Posterior vena cava (tissue), 2 donors: ENCODE measurements around the gene ZNF529. TPM values are rescaled to one million over a fixed set of nuclear protein-coding genes. Genes with fewer than 3 reads are reported as not detected.
"Not testable (repeated sequence)": the region's sequence is repeated elsewhere in the genome, so short reads cannot be mapped to it uniquely, and the experiment has no call there.

ENCODE experiments used
- DNase-seq: peaks from one replicate; pipeline ENCODE4 v3.0.0-alpha.2; 2020; ENCODE audit warnings: low spot score
- intact Hi-C, 2 donors: fragments of 100-400 bp; cut with DNase I; formaldehyde crosslinking; loops; one replicate each; pipeline versions ENCODE4 v1.14.1 to v1.14.2; 2022 to 2023
- long read RNA-seq, 2 donors: library from polyadenylated mRNA; unstranded; transcript quantifications; one replicate each; pipeline ENCODE4 v2.0.0, GENCODE V29; 2020 to 2021
- total RNA-seq, 2 donors: library from RNA; stranded (reverse); fragmentation: NEBNext Ultra II Directional; extraction: Animal tissue kit (Norgen Biotek cat#: 25700); gene quantifications; one replicate each; pipeline ENCODE4 v1.2.1, GENCODE V29; 2021
- donor health status: DM: yes; HTN: yes; CAD: no.
- donor health status: DM: yes; HTN: yes; CAD: no.

The ZNF529 gene
- total RNA-seq, result 10 to 100 TPM; 13.9 to 15.9 TPM
- long read RNA-seq, donor 1, partial matches to known transcripts, result 0 of 2 reads
- long read RNA-seq, donor 1, other reads (novel, unspliced or antisense), result 2 of 2 reads
- long read RNA-seq, donor 2, partial matches to known transcripts, result 1 of 1 reads
- long read RNA-seq, donor 2, other reads (novel, unspliced or antisense), result 0 of 1 reads

- peak; percentile 96 for DNase-seq
- intact Hi-C loops, result no loop called here
Observed at GRCh38 chr19:36573020-36573894, at the start of gene ZNF529. Gene ZNF529 (minus strand): TSS chr19:36573292. CDS start chr19:36572346, 946 bp downstream.

GRCh38 chr19:36605877-36606478 is 32.9 kb upstream of the ZNF529 start:
- no peak for DNase-seq

GRCh38 chr19:36605101-36605876 is 32.2 kb upstream of the ZNF529 start, which contains the start of gene ZNF382:
Gene ZNF382 (plus strand): TSS chr19:36605313. CDS start chr19:36609915, 4,602 bp downstream.
- intact Hi-C loops, result no loop called here

More at GRCh38 chr19:36605877-36606478, 32.9 kb upstream of the ZNF529 start:
- intact Hi-C loops, result no loop called here

GRCh38 chr19:36604656-36605100 is 31.6 kb upstream of the ZNF529 start:
- intact Hi-C loops, result no loop called here
- DNase-seq, result no peak

More at GRCh38 chr19:36605101-36605876, 32.2 kb upstream of the ZNF529 start, which contains the start of gene ZNF382:
- peak; percentile 93 for DNase-seq

- DNase-seq, intact Hi-C loops: not testable (repeated sequence)
Observed at GRCh38 chr19:36602681-36603080, 29.6 kb upstream of the ZNF529 start.

GRCh38 chr19:36579255-36579654 is 6.2 kb upstream of the ZNF529 start:
- no peak for DNase-seq
- intact Hi-C loops, result no loop called here

GRCh38 chr19:36577271-36577996 is 4.3 kb upstream of the ZNF529 start:
- intact Hi-C loops, result no loop called here
- DNase-seq, result no peak

GRCh38 chr19:36574741-36575140 is 1.6 kb upstream of the ZNF529 start:
- intact Hi-C loops, result no loop called here
- DNase-seq, result no peak

- DNase-seq, result no peak
- intact Hi-C loops, result no loop called here
Observed at GRCh38 chr19:36573895-36574720, 1.0 kb upstream of the ZNF529 start.

GRCh38 chr19:36572593-36573019 is 486 bp downstream of the ZNF529 start:
- no peak for DNase-seq
- intact Hi-C loops, result no loop called here

GRCh38 chr19:36564391-36564790 is 8.7 kb downstream of the ZNF529 start:
- DNase-seq, result no peak
- intact Hi-C loops, result no loop called here

- DNase-seq, result no peak
- intact Hi-C loops, result no loop called here
Observed at GRCh38 chr19:36547001-36547732, 25.9 kb downstream of the ZNF529 start.

- no peak for DNase-seq
- intact Hi-C loops, result no loop called here
Observed at GRCh38 chr19:36528921-36529518, 44.1 kb downstream of the ZNF529 start.

- peak; percentile 99 for DNase-seq
- intact Hi-C loops, result no loop called here
Observed at GRCh38 chr19:36528194-36528920, 44.7 kb downstream of the ZNF529 start, which contains the start of gene ZNF260. Gene ZNF260 (minus strand): TSS chr19:36528271. CDS start chr19:36515238, 13,033 bp downstream.

- no peak for DNase-seq
- intact Hi-C loops, result no loop called here
Observed at GRCh38 chr19:36527873-36528193, 45.3 kb downstream of the ZNF529 start.

- no peak for DNase-seq
- intact Hi-C loops, result no loop called here
Observed at GRCh38 chr19:36527341-36527740, 45.8 kb downstream of the ZNF529 start.
